DND-41 (cell line): ENCODE data around the gene WNT5B.

Experiments
- EZH2 ChIP-seq: IDR thresholded peaks from 3 replicates; pipeline ENCODE4 v1.6.1; 2012; ENCODE audit warnings: borderline replicate concordance, low read depth, mild to moderate bottlenecking, moderate library complexity, low read length, inconsistent platforms; ENCODE audit not compliant: severe bottlenecking
- TF ChIP-seq, protein P1 (sequence below): IDR thresholded peaks from 2 replicates; pipeline ENCODE4 v1.5.1; 2012; ENCODE audit warnings: borderline replicate concordance, low read length, moderate library complexity, mild to moderate bottlenecking; ENCODE audit not compliant: poor library complexity, severe bottlenecking; ENCODE audit errors: extremely low read depth

DNA sequence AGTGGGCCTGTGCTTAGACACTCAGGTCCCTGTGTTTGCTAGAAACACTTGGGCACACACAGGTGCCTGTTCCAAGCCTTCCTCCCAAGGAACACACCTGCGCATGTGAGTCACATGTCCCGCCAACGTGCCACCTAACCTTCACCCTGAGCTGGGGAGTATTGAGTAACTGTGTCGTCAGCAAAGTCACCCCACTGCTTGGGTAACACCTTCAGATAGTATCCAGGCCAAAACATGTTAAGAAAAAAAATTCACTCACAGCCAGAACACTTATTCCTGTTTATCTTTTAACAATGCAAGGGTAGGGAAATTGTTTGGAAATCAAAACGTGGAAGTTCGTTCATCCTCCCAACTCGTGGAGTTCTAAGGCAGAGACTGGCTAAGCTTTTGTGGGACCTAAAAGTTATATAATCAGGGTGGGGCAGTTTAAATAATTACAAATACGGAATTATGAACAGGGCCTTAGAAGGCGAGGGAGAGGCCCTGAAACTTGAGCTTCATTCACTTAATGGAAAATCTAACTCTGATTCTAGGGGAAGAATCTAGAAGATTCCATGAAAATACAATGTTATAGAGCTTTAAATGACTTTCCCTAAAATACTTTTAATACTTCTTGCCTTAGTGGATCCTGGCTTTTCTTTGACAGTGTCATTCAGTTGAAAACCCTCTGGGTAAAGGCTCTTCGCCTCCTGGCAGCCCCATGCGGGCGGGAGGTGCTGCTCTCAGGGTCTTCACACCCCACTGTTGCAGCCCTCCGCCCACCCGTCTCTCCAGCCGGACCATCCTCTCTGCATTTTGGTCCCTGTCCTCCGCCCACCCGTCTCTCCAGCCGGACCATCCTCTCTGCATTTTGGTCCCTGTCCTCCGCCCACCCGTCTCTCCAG, 31.5 kb downstream of the WNT5B start:
- TF ChIP-seq, protein P1, sequence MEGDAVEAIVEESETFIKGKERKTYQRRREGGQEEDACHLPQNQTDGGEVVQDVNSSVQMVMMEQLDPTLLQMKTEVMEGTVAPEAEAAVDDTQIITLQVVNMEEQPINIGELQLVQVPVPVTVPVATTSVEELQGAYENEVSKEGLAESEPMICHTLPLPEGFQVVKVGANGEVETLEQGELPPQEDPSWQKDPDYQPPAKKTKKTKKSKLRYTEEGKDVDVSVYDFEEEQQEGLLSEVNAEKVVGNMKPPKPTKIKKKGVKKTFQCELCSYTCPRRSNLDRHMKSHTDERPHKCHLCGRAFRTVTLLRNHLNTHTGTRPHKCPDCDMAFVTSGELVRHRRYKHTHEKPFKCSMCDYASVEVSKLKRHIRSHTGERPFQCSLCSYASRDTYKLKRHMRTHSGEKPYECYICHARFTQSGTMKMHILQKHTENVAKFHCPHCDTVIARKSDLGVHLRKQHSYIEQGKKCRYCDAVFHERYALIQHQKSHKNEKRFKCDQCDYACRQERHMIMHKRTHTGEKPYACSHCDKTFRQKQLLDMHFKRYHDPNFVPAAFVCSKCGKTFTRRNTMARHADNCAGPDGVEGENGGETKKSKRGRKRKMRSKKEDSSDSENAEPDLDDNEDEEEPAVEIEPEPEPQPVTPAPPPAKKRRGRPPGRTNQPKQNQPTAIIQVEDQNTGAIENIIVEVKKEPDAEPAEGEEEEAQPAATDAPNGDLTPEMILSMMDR, result no peak
- TF ChIP-seq EZH2, result no peak
